Stimulated activated CD4-positive, alpha-beta T cell treated with anti-CD3 and anti-CD28 coated beads, Interleukin-1b, Interleukin-23, amount 100 ng/mL, for 1 hour (primary cell): ENCODE measurements around the gene AKAP8.
"Not testable (repeated sequence)": the region's sequence is repeated elsewhere in the genome, so short reads cannot be mapped to it uniquely, and the experiment has no call there.

Experiments
- DNase-seq, 2 donors: peaks; one replicate each; pipeline ENCODE4 v3.0.0-alpha.2; 2020; ENCODE audit warnings: low read depth in 2 of 2

AKAP8 gene

DNA sequence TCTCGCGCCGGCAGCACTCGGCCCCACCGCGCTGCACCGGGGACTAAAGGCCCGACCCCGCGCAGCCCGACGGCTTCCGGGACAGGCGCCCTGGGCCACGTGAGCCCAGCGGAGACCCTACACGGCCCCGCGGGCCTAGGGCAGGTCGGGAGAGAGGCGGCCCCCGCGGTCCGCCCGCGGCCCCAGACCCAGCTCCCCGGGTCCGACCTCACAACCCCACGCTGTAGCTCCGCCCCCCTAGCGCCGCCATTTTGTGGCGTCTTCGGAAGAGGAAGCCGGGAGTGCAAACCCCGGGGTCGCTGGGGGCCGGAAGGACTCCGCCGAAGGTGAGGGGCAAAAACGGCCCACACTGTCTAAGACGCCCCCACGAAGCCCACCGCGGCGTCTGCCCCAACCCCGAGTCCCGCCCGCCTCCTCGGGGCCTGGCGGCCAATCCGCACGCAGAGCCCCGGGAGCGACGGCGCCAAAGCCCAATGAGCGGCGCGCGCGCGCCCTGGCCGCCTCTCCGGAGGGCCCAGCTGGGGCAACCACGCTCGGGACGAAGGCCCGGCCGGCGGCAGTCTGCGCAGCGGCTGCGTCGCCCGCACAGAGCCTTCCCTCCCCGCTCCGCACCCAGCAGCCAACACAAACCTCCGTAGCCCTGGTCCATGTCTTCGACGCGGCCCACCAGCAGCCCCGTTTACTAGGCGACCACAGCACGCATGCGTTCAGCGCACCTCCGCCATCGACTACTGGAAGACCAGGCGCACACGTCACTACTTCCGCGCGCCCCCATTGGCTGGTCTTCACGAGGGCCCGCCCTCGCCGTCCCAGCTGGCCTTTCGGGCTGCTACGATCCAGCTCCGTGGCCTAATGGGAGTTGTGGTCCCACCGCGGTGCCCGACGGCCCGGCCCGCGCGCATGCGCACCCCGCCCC, at the start of gene AKAP8:
Gene AKAP8 (minus strand): TSS at position 705 of the 916 bp plus-strand sequence. CDS start 56 bp downstream, at position 649.
- DNase-seq: peak; percentile 93 to 96

- no peak for DNase-seq
These were observed 48.4 kb upstream of the AKAP8 start for GRCh38 chr19:15427991-15428471.

- no peak for DNase-seq
These were observed 47.7 kb upstream of the AKAP8 start for GRCh38 chr19:15427350-15427700.

DNA sequence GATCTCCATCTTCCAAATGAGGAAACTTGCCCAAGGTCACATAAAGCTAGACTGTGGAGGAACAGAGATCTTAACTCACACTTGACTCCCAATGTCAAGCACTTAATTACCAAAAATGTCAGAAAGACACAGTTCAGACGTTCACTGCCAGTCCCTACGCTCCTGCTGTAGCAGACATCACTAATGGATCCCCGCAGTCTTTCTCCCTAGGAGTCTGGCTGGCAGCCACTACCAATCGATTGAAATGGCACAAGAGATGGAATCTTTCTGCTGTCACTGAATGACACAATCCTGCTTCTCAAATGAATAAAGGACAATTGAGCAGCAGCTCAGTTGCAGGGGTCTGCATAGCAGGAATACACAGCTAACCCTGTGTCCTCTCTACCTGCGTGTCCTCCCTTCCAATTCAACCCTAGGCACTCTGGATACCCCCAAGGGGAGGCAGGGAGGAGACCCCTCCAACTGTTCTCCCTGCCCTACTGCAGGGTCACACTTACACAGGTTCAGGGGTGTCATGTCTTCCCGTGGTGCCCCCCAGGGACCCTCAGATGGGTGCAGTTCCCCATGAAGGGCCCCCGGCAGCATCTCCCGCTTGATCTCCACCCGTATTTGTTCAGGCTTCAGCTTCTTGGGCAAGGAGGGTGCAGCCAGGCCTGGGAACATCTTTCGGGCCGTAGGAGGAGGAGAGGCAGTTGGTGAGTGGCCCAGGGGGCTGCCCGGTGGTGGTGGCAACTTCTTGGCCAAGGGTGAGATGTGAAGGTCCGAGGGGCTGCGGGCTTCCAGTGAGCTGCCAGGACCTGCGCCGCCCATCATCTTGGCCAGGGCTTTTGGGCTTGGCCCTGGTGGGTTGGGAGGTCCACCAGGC, 47.1 kb upstream of the AKAP8 start:
- DNase-seq: no peak

- DNase-seq: no peak
These were observed 45.8 kb upstream of the AKAP8 start for GRCh38 chr19:15425321-15425950.

DNA sequence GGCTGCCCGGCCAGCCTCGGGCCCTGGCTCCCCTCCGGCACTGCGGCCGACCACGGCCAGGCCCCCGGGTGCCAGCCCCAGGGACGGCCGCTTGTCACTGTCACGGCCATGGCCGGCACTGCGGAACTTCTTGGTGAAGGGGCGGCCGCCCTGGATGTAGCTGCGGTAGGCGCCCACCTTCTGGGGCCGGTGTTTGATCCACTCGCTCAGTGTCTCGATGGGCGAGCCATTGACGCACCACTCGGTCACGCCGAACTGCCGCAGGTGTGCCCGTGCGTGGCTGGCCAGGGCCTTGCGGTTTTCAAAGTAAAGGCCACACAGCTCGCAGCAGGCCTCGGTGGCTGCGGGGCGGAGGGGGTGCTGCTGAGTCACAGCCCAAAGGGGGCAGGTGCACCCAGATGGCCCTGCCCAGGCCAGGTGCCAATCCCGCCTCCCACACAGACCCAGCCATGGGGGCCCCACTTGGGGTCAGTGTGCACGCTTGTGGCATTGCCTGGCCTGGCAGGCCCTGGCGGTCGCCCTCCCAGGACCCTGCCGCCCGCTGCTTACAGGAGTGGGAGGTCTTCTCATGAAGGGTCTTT, 45.2 kb upstream of the AKAP8 start:
- no peak for DNase-seq

DNA sequence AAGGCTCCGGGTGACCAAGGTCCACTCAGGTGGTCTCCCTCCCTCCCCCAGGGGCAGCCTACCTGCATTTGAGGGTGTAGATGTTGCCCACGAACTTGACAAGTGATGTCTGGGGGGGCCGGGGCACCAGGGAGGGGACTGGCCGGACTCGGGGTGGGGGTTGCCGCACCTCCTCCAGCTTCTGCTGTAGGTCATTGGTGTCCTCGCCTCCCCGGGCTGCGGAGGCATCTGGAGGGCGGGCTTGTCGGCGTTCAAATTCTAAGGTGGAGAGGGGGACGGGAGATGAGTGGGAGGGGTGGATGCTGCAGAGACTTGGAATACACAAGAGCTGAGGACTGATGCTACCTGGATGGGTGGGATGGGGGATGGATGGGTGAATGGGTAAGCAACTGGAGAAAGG, 44.5 kb upstream of the AKAP8 start:
- DNase-seq: no peak

DNA sequence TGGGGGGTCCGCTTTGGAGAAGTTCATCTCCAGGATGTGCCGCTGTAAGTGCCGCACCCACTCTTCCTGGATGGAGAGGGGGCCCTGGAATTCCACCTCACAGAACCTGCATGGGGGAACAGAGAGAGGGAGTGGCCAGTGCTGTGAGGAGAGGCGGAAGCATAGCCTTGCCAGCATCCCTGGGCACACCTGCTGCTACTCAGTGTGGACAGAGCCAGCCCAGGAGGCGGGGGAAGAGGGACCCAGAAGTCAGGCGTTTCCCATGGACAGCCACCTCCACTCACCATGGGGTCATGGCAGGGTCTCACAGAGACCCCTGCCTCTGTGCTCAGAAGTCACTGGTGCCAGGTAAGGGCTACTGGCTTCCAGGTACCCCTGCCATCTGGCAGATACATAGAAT, 43.5 kb upstream of the AKAP8 start:
- DNase-seq: no peak

DNA sequence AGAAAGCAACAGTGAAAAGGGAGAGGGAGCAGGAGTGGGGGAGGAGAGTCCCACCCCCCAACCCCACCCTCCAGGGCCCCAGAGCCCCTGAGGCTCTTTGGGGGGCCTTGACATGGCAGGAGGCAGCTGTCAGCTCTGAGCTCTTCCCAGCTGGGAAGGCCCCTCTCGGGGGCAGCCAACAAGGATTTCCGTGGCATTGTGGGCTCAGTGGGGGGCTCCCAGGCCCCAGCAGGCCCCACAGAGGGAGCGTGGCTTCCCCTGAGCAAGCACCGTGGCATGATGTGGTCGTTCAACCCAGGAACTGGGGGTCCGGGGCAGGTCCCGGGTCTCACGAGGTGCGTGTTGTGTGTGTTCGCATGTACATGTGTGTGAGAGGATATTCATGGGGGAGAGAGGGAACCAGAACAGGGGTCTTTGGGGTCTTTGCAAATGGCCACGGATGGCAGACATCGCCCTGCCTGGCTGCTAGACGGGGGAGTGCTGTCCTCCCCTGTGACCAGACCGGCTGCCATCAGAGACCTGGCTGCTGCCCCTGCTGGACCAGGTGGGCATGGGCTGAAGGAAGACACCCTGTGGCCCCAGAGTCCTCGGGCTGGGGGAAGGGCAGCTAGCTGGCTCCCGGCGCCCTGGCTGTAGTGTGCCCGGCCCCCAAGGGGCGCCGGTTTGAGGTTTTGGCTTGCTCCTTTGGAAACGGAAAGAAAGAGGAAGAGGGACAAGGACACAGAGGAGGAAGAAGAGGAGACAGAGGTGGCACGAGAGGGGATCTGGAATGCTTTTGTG, 42.9 kb upstream of the AKAP8 start:
- DNase-seq: no peak

DNA sequence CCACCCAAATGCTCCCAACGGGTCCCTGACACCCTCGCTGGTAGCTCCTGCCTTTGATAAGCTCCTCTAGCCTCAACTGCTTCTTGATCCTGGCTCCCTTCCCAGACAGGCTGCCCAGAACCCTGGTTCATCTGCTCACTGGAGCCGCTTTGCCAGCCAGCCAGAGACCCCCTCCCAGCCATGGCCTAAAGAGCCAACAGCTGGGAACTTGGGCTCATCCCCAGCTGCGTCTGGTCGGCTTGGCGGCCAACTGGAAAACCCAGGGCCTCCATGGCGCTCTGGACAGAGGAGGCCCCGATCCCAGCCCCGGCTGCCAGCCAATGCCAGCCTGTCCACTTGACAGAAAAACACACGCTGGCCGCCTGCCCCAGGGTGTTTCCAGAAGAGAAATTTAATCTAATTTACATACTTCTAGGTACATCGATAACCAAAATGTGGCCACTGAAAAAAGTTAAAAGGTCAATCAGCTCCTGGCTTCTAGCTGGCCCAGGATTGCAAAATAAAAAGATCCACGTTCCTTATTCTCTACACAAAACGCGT, 42.2 kb upstream of the AKAP8 start:
- no peak for DNase-seq

DNA sequence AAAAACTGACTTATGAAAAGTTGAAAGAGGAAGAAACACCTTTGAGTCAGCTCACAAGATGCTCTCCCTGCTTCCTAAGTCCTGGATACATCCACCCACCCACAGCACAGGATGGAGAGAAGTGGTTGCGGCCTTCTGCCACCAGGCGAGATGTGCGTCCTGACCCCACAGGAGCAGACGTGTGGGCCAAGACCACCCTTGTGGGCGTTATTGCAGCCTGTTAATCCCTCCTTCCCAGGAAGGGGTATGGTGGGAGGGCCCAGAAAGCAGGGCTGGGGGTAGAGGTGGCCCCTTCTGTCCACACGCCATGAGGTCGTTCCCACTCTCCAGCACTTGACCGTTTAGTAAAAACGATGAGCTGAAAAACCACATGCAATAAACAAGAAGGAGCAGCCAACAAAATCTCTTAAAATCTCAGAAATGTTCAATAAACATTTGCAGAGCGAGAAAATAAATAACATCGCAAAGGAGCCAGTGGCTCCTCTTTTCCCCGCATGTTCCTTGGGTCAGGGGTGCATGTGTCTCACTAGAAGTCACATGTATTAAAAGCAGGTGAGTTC, 41.6 kb upstream of the AKAP8 start:
- DNase-seq: no peak

DNA sequence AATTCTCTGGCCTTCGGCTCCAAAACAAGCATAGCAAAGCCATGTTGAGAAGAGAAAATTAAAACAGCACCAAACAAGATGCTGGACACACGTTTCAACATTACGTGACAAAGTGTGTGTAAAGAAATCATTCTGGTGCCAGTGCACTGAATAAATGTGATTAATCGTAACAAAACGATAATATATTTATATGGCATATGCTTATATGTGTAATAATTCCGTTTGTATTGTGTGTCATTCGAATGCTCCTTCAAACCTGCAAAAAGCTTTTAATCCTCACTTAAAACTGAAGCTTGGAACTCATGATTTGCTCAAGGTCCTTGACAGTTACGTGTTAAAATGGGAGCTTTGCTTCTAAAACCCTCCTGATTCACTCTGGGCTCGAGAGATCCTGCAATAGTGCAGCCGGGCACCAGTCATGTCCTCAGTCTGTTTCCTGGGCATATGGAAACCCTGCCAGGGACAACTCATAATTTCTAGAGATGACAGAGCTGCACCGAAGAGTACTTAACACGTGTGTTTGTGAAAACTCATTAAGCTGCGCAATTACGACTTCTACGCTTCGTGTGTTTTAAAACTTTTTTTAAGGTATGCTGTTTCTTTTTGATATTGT, 39.9 kb upstream of the AKAP8 start:
- no peak for DNase-seq

DNA sequence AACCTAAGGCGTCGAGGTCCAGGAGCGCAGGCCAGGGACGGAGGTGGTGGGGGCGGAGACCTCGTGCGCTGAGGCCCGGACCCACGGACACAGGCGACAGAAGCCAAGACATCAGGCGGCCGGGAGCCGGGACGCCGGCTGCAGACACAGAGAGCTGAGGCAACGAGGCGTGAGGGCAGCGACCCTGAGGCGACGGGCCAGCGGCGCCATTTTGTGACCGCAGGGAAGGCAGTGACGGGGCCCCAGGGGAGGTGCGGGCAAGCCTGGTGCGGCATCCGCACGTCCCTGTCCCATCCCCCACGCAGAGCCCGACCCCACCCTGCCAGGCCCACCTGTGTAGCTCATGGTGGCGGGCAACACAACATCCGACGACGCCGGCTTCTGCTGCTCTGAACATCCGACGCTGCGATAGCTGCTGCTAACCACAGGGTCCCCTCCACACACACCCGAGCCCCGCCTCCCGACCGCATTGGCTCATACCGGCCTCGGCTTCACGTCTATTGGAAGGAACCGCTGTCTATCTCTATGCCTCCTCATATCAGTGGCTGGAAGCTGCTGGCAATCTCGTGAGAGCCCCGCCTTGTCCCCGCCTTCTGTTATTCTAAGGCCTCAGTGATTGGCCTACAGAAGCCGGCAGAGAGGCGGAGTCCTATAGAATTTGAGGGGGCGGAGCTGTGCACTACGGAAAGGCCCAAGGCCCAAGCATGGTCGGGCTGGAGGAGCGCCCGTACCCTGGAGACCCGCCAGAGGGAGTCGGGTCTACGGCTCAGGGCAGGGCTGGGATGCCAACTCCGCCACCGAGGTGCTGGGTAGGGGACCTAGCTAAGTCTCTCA, 39.2 kb upstream of the AKAP8 start, which contains the start of gene AKAP8L:
Gene AKAP8L (minus strand): TSS at position 410 of the 834 bp plus-strand sequence. CDS start 65 bp downstream, at position 345.
- DNase-seq: peak; percentile 91 to 96

- no peak for DNase-seq
These were observed 38.6 kb upstream of the AKAP8 start for GRCh38 chr19:15418231-15418578.

GRCh38 chr19:15417699-15418098, 38.1 kb upstream of the AKAP8 start:
- no peak for DNase-seq

DNA sequence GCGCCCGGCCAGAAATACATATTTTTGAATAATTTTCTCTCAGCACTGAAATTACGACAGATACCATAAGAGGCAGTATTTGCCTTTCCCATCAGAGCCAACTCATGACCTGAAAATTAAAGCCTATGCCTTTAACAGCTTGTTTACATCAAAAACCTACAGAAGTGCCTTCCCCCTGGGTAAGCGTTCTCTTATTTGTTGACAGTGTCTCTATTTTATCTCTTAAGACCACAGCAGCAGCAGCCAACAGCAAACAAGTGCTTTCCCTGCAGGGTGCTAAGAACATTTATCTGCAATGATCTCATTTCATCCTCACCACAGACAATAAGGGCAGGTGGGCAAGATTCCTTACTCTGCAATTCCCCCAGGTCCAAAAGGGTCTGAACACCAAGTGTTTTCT, 33.2 kb upstream of the AKAP8 start:
- DNase-seq: no peak

DNA sequence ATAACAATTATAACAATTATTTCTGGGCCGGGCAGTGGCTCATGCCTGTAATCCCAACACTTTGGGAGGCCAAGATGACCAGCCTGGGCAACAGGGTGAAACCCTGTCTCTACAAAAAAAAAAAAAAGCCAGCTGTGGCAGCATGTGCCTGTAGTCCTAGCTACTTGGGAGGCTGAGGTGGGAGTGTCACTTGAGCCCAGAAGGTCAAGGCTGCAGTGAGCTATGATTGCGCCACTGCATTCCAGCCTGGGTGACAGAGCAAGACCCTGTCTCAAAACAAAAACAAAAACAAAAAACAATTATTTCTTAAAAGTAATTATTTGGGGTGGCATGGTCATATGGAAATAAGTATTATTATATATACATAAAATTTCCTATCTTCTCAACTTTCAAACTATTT, 31.8 kb upstream of the AKAP8 start:
- not testable (repeated sequence) for DNase-seq

DNA sequence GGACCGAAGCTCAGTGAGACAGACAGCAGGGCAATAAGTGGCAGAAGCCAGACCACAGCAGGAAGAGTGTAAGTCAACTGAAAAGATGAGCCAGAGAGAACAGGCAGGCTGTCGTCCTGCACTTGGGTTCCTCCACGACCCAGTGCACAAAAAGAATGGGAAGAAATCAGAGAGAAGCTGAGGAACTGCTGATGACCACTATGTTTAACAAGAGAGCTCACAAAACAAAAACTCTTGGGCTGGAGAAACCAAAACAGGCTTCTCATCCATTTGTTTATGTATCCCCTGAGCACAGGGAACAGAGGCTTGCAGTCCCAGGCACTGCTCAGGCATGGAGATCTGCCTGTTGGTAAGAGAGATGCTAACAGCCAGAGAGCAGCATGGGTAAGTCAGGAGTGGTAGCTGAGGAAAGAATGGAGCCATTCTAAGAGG, 25.2 kb upstream of the AKAP8 start:
- DNase-seq: no peak
